NT2/D1 (cell line): ENCODE data around the gene MAP7.

ENCODE experiments used
- SUZ12 ChIP-seq: IDR thresholded peaks from 2 replicates; pipeline ENCODE4 v1.6.1; 2011; ENCODE audit not compliant: insufficient read length, insufficient read depth; ENCODE audit errors: extremely low read depth
- YY1 ChIP-seq: IDR thresholded peaks from 2 replicates; pipeline ENCODE4 v1.6.1; 2011; ENCODE audit not compliant: insufficient read length, insufficient read depth

GRCh38 chr6:136526196-136526930 lies 23.9 kb downstream of the MAP7 start:
- TF ChIP-seq SUZ12 (no peak), YY1 (no peak)
